GM12878 (cell line): ENCODE measurements around the gene ITGA4. TPM values are rescaled to one million over a fixed set of nuclear protein-coding genes. Genes with fewer than 3 reads are reported as not detected.

Experiments
- ATAC-seq: fragments of 200-7000 bp; cut with Tn5 transposase; 3 replicates; pipeline ENCODE4 v1.9.1; 2020; ENCODE audit warnings: mild to moderate bottlenecking, moderate library complexity
- BruUV-seq: library from RNA; stranded (reverse); fragments of 400-500 nt; replicated peaks from 2 replicates; lab custom pipeline; 2021; lab: Mats Ljungman, UMichigan
- CTCF ChIA-PET: fragments of 300-600 bp; sonication (Branson Sonifier 250); formaldehyde crosslinking; extraction: SDS; loops from one replicate; lab custom pipeline; 2021; ENCODE audit warnings: inconsistent platforms; lab: Yijun Ruan, JAX
- POLR2A ChIA-PET: fragments of 350-600 bp; formaldehyde crosslinking; extraction: SDS; loops from one replicate; lab custom pipeline; 2021; ENCODE audit warnings: inconsistent platforms; lab: Charles Lee
- RAD21 ChIA-PET: fragments of 300-600 bp; sonication (Branson Sonifier 250); formaldehyde crosslinking; loops from one replicate; lab custom pipeline; 2023; ENCODE audit warnings: antibody characterized with exemption; ENCODE audit not compliant: unreplicated experiment; lab: Charles Lee
- SMC1A ChIA-PET: fragments of 300-600 bp; sonication (Branson Sonifier 250); formaldehyde crosslinking; loops from one replicate; lab custom pipeline; 2023; ENCODE audit not compliant: unreplicated experiment, uncharacterized antibody; lab: Charles Lee
- DNase-seq: peaks from one replicate; pipeline ENCODE4 v3.0.0-alpha.2; 2011; ENCODE audit warnings: low read depth, low spot score
- FAIRE-seq: peaks from 3 replicates; lab custom pipeline; 2011; peaks lifted over from hg19 to GRCh38; lab: Jason Lieb, UNC
- H2AFZ ChIP-seq: 2 replicates; pipeline ENCODE4 v1.6.0; 2011; ENCODE audit warnings: low read depth, low read length, control low read depth; ENCODE audit not compliant: control insufficient read depth
- H3K27ac ChIP-seq: 2 replicates; pipeline ENCODE4 v1.5.1; 2011; ENCODE audit warnings: control low read depth; ENCODE audit not compliant: control insufficient read depth, insufficient read depth
- H3K27me3 ChIP-seq, 2 experiments: replicated peaks in 1 of 2; 2 replicates each; pipeline versions ENCODE4 v1.6.0 to v1.6.1; 2011; ENCODE audit warnings: low read length in 1 of 2; ENCODE audit not compliant: control insufficient read depth in 2 of 2, insufficient read depth in 2 of 2
- H3K36me3 ChIP-seq, 2 experiments: 2 replicates each; pipeline ENCODE4 v1.5.1; 2011; ENCODE audit warnings: low read length in 1 of 2; ENCODE audit not compliant: control insufficient read depth in 2 of 2, insufficient read depth in 2 of 2
- H3K4me1 ChIP-seq: 2 replicates; pipeline ENCODE4 v1.6.1; 2011; ENCODE audit warnings: mild to moderate bottlenecking, low read length, moderate library complexity, mixed read lengths; ENCODE audit not compliant: control insufficient read depth, insufficient read depth
- H3K4me2 ChIP-seq: 2 replicates; pipeline ENCODE4 v1.6.0; 2011; ENCODE audit warnings: control low read depth; ENCODE audit not compliant: control insufficient read depth, insufficient read depth
- H3K4me3 ChIP-seq: fragments of 200-600 bp; sonication (generic); 2 replicates; pipeline ENCODE4 v1.5.1; 2016
- H3K79me2 ChIP-seq: 2 replicates; pipeline ENCODE4 v1.6.0; 2011; ENCODE audit warnings: low read length; ENCODE audit not compliant: control insufficient read depth, insufficient read depth
- H3K9ac ChIP-seq: 2 replicates; pipeline ENCODE4 v1.8.0; 2011; ENCODE audit warnings: low read length, control low read depth, mixed read lengths; ENCODE audit not compliant: control insufficient read depth, insufficient read depth
- H3K9me3 ChIP-seq: replicated peaks from 3 replicates; pipeline ENCODE4 v1.5.1; 2011; ENCODE audit warnings: mild to moderate bottlenecking, low read length; ENCODE audit not compliant: control insufficient read depth, insufficient read depth
- H4K20me1 ChIP-seq: 2 replicates; pipeline ENCODE4 v1.6.0; 2011; ENCODE audit not compliant: control insufficient read depth, insufficient read depth
- ATF3 ChIP-seq: IDR thresholded peaks from 2 replicates; pipeline ENCODE4 v1.6.1; 2011; ENCODE audit warnings: low read depth, mild to moderate bottlenecking, low read length, moderate library complexity, borderline replicate concordance; ENCODE audit errors: extremely low read depth
- BACH1 ChIP-seq: fragments of 450-650 bp; IDR thresholded peaks from 2 replicates; pipeline ENCODE4 v1.6.1; 2017; ENCODE audit warnings: mild to moderate bottlenecking, borderline replicate concordance
- EZH2 ChIP-seq: IDR thresholded peaks from 2 replicates; pipeline ENCODE4 v1.6.1; 2012; ENCODE audit warnings: low read depth, mild to moderate bottlenecking, control low read depth, inconsistent platforms, low read length, borderline replicate concordance; ENCODE audit not compliant: control insufficient read depth
- KAT2A ChIP-seq: conservative IDR thresholded peaks from 2 replicates; pipeline ENCODE4 v1.6.1; 2011; ENCODE audit warnings: low read depth, low read length; ENCODE audit not compliant: control insufficient read depth
- PBX3 ChIP-seq: IDR thresholded peaks from 2 replicates; pipeline ENCODE4 v1.6.1; 2011; ENCODE audit warnings: mild to moderate bottlenecking, low read depth, low read length, moderate library complexity; ENCODE audit not compliant: insufficient replicate concordance
- RFX5 ChIP-seq: IDR thresholded peaks from 2 replicates; pipeline ENCODE4 v1.6.1; 2011; ENCODE audit warnings: low read depth, low read length, improper control_type of control experiment
- SPI1 ChIP-seq: IDR thresholded peaks from 2 replicates; pipeline ENCODE4 v1.6.1; 2011; ENCODE audit warnings: low read depth, mild to moderate bottlenecking, low read length, moderate library complexity, borderline replicate concordance; ENCODE audit not compliant: insufficient read depth
- TAF1 ChIP-seq: IDR thresholded peaks from 2 replicates; pipeline ENCODE4 v1.6.1; 2011; ENCODE audit warnings: mild to moderate bottlenecking, low read depth, low read length, borderline replicate concordance
- TBL1XR1 ChIP-seq: IDR thresholded peaks from 2 replicates; pipeline ENCODE4 v1.6.1; 2012; ENCODE audit warnings: low read depth, low read length, improper control_type of control experiment
- ZBTB40 ChIP-seq: fragments of 450-650 bp; IDR thresholded peaks from 2 replicates; pipeline ENCODE4 v1.6.1; 2016; ENCODE audit warnings: mild to moderate bottlenecking, moderate library complexity, borderline replicate concordance
- ZNF217 ChIP-seq: fragments of 450-650 bp; IDR thresholded peaks from 2 replicates; pipeline ENCODE4 v1.6.1; 2017; ENCODE audit warnings: antibody characterized with exemption, mild to moderate bottlenecking
- WGBS: methylation state at CpG from one replicate; pipeline ENCODE4 v1.1.6; 2016; ENCODE audit warnings: low lambda C conversion rate; ENCODE audit not compliant: insufficient replicate concordance, insufficient coverage; ENCODE audit errors: missing lambda C conversion rate; 5-methylcytosine and 5-hydroxymethylcytosine counted together
- in situ Hi-C: fragments of 300-500 bp; cut with MboI; formaldehyde crosslinking; loops from 9 replicates; pipeline ENCODE4 v1.14.3; 2018; ENCODE audit warnings: mixed read lengths
- intact Hi-C: fragments of 100-400 bp; cut with micrococcal nuclease; formaldehyde crosslinking; loops from one replicate; pipeline ENCODE4 v1.14.2; 2022; ENCODE audit not compliant: unreplicated experiment
- polyA plus RNA-seq, 11 experiments: library from polyadenylated mRNA; depleted of rRNA in 4 of 11; unstranded in 6 of 11; stranded (reverse) in 5 of 11; fragments of >200 nt; fragmentation: Nextera tagmentation in 4 of 11; fragmentation: Illumina TruSeq in 1 of 11; extraction: Ambion mirVana in 4 of 11; extraction: Trizol in 1 of 11; gene quantifications; 1 replicate in 1 of 11; 2 replicates in 10 of 11; pipeline versions ENCODE4 v1.2.1 to v1.2.3, GENCODE V29; 2011 to 2016; ENCODE audit warnings: inconsistent platforms in 2 of 11, missing spikeins in 2 of 11, low read depth in 1 of 11
- total RNA-seq, 4 experiments: library from RNA; depleted of rRNA in 3 of 4; stranded (reverse); fragments of >200 nt in 3 of 4; fragmentation: Illumina TruSeq in 1 of 4; extraction: Trizol in 1 of 4; gene quantifications; 2 replicates each; pipeline versions ENCODE4 v1.2.1 to v1.2.3, GENCODE V29; 2013 to 2021

The ITGA4 gene
- total and polyA plus RNA-seq, 10 of the 15 experiments (the other 5 are each of a cell fraction or from before 2014, with no cell fraction given) = 12.4 to 87.9 (median 63.5) TPM

- intact Hi-C loops = no loop called here
- H3K4me3 ChIP-seq = no peak overlapping the region
- TF ChIP-seq ZNF217 (no peak), BACH1 (no peak)
- ChIA-PET RAD21 (no interaction called here), POLR2A (no interaction called here), SMC1A (no interaction called here), CTCF (interaction anchor here (2.7 kb wide), 1 partner anchor 18 kb away, joined by 6 read pairs; no protein-coding TSS in a partner anchor)
- H3K9me3 ChIP-seq = no peaks in the 10 kb centered on the region
- BruUV-seq = no TSS peak
- H3K4me1 ChIP-seq = no peaks in the 10 kb centered on the region
- in situ Hi-C loops = no loop called here
- DNase-seq (no peak), ATAC-seq (no peak), FAIRE-seq (no peak)
- no peak overlapping the region for H2AFZ ChIP-seq
- H4K20me1 ChIP-seq = no peaks in the 10 kb centered on the region
- WGBS = 100% methylated on average over 1 of the region's 1 CpG
- no peaks in the 10 kb centered on the region for H3K27me3 ChIP-seq
- no peaks in the 10 kb centered on the region for H3K79me2 ChIP-seq
- H3K36me3 ChIP-seq = peaks cover 0 to 37% of the 10 kb centered on the region in 2 experiments
- H3K4me2 ChIP-seq = no peak overlapping the region
- H3K9ac ChIP-seq = no peak overlapping the region
- H3K27ac ChIP-seq = no peak overlapping the region
Observed at GRCh38 chr2:181528441-181528840, 71.3 kb downstream of the ITGA4 start.

GRCh38 chr2:181536730-181537129, 79.5 kb downstream of the ITGA4 start:
- Histone ChIP-seq H3K9ac (no peak overlapping the region), H3K4me2 (no peak overlapping the region), H3K4me3 (no peak overlapping the region), H3K27ac (no peak overlapping the region), H3K27me3 (no peaks in the 10 kb centered on the region), H3K79me2 (no peaks in the 10 kb centered on the region), H3K9me3 (no peaks in the 10 kb centered on the region), H3K36me3 (peaks cover 0 to 17% of the 10 kb centered on the region in 2 experiments; a peak in 3 of 4 replicates), H2AFZ (no peak overlapping the region), H3K4me1 (no peaks in the 10 kb centered on the region), H4K20me1 (no peaks in the 10 kb centered on the region)
- BruUV-seq = no TSS peak
- FAIRE-seq (no peak), ATAC-seq (no peak), DNase-seq (no peak)
- RAD21 ChIA-PET = no interaction called here
- CTCF ChIA-PET = interaction anchor here (0.9 kb wide), 1 partner anchor 178 kb away, joined by 3 read pairs; no protein-coding TSS in a partner anchor
- in situ Hi-C loops (no loop called here), intact Hi-C loops (no loop called here)
- WGBS = 93% methylated on average over 2 of the region's 2 CpGs
- POLR2A ChIA-PET = no interaction called here
- SMC1A ChIA-PET = interaction anchor here (1.3 kb wide), 1 partner anchor 179 kb away, joined by 4 read pairs; no protein-coding TSS in a partner anchor
- TF ChIP-seq PBX3 (no peak), ATF3 (no peak), KAT2A (no peak), SPI1 (no peak), EZH2 (no peak), RFX5 (no peak), TAF1 (no peak), TBL1XR1 (no peak), ZBTB40 (no peak), ZNF217 (no peak)
